Tibial nerve (tissue), 4 donors: ENCODE results near the gene UPK2.

Experiments used
- EP300 ChIP-seq, 2 donors: sonication (generic); formaldehyde crosslinking; IDR thresholded peaks; one replicate each; pipeline ENCODE4 v1.6.1; 2017; ENCODE audit warnings: antibody characterized with exemption in 2 of 2, mild to moderate bottlenecking in 1 of 2
- TF ChIP-seq, protein P1 (sequence below), 5 experiments: fragments of 200-600 bp in 3 of 5; fragments of 450-650 bp in 2 of 5; sonication (generic) in 3 of 5; IDR thresholded peaks; one replicate each; pipeline ENCODE4 v1.5.1; 2016 to 2019; ENCODE audit warnings: antibody characterized with exemption in 5 of 5, mild to moderate bottlenecking in 3 of 5, moderate library complexity in 2 of 5

DNA sequence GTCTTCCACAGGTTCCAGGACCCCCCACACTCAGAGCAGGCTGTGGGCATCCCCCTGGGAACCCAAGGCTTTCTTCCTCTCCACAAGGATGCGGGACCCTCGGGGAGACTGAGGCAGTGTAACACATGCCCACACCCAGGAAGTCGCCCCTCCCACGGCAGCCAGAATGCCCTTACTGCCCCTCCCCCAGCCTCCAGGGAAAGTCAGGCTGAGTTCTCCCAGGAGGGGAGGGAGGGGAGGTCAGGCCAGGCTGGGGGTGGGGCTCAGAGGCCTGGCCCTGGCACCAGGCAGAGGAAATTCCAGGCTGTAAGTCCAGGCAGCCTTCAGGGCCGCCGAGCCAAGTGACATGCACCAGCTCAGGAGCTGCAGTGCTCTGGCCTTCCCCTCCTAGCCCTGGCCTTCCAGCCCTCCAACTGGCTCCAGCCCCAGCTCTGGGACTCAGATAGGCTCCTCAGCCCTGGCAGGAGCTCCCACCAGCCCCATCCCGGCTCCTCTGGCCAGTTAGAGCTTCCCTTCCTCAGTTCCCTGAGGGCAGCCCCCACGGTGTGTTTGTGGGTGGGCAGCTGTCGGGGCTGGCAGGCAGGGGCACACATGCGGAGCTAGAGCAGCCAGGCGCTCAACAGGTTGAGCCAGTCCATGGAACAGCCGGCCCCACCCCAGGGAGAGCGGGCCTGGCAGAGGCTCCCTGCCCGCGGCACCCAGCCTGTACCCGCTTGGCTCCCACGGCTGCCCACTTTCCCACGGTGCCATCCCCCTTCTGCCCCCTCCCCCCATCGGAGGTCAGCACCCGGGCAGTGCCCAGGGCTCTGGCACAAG, 34.0 kb upstream of the UPK2 start:
- TF ChIP-seq, protein P1, sequence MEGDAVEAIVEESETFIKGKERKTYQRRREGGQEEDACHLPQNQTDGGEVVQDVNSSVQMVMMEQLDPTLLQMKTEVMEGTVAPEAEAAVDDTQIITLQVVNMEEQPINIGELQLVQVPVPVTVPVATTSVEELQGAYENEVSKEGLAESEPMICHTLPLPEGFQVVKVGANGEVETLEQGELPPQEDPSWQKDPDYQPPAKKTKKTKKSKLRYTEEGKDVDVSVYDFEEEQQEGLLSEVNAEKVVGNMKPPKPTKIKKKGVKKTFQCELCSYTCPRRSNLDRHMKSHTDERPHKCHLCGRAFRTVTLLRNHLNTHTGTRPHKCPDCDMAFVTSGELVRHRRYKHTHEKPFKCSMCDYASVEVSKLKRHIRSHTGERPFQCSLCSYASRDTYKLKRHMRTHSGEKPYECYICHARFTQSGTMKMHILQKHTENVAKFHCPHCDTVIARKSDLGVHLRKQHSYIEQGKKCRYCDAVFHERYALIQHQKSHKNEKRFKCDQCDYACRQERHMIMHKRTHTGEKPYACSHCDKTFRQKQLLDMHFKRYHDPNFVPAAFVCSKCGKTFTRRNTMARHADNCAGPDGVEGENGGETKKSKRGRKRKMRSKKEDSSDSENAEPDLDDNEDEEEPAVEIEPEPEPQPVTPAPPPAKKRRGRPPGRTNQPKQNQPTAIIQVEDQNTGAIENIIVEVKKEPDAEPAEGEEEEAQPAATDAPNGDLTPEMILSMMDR (IDR thresholded peaks at IDR 0.05): no peak
- peak in 1 of 2 donors; percentile 83 for TF ChIP-seq EP300 (IDR thresholded peaks at IDR 0.05)
